ENCODE data around the gene VAMP3.

The VAMP3 gene

DNA sequence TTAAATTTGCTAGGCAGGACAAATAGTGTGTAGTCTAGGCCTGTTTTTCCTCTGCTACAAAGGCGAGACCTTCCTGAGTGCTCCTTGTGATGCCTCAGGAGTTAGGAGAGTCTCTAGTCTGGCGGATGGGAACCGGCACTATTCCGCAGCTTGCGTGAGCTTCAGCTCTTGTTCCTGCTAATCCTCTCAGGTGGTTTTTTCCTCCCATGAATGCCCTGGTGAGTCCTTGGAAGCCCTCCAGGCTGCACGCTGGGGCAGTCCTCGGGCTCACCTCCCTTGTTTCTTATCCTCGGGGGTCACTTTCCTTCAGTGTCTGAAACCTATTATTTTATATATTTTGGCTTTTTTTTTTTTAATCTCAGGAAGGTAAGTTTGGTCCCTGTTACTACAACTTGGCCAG lies 53.6 kb downstream of the VAMP3 start:
- no peak for DNase-seq

DNA sequence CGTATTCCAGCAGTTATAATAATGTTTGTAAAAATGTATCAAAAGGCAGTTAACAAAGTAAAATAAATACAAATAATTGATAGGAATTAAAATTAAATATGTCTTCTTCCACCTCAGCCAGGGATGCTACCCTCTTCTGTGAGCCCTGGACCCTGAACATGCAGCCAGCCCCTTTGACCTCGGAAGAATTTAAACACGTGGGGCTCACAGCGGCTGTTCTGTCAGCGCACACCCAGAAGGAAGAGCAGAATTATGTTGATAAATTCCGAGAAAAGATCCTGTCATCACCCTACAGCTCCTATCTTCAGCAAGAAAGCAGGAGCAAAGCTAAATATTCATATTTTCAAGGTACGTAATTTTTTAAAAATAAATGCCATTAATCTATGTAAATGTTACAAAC lies 55.3 kb downstream of the VAMP3 start:
- no peak for DNase-seq

DNA sequence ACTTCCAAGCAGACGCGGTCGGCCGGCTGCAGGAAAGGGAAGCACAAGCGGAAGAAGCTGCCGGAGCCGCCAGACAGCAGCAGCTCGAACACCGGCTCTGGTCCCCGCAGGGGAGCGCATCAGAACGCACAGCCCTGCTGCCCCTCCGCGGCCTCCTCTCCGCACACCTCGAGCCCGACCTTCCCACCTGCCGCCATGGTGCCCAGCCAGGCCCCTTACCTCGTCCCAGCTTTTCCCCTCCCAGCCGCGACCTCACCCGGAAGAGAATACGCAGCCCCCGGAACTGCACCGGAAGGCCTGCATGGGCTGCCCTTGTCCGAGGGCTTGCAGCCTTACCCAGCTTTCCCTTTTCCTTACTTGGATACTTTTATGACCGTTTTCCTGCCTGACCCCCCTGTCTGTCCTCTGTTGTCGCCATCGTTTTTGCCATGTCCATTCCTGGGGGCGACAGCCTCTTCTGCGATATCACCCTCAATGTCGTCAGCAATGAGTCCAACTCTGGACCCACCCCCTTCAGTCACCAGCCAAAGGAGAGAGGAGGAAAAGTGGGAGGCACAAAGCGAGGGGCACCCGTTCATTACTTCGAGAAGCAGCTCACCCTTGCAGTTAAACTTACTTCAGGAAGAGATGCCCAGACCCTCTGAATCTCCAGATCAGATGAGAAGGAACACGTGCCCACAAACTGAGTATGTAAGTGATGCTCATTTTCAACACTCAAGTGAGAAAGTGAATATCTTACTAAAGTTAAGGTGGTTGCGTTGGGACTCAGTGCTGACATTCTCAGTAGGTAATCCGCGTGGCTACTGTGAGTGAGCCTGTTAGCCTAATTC lies 56.2 kb downstream of the VAMP3 start:
- no peak for DNase-seq

Data from NCI-H2171 (cell line).